EL (cell line): ENCODE results near the gene BIN1.
"Not testable (repeated sequence)": the region's sequence is repeated elsewhere in the genome, so short reads cannot be mapped to it uniquely, and the experiment has no call there.

Source experiments
- DNase-seq: peaks from one replicate; pipeline ENCODE4 v3.0.0-alpha.2; 2016

Gene BIN1

GRCh38 chr2:127133793-127134192 lies 26.8 kb upstream of the BIN1 start:
- no peak for DNase-seq

GRCh38 chr2:127130421-127130820 lies 23.5 kb upstream of the BIN1 start:
- no peak for DNase-seq

- no peak for DNase-seq
Observed at GRCh38 chr2:127129937-127130336, 23.0 kb upstream of the BIN1 start.

GRCh38 chr2:127128445-127128904 lies 21.5 kb upstream of the BIN1 start:
- DNase-seq, result no peak

- DNase-seq, result no peak
Observed at GRCh38 chr2:127125821-127126220, 18.9 kb upstream of the BIN1 start.

- no peak for DNase-seq
Observed at GRCh38 chr2:127124426-127124825, 17.5 kb upstream of the BIN1 start.

GRCh38 chr2:127122361-127123027 lies 15.5 kb upstream of the BIN1 start:
- no peak for DNase-seq

GRCh38 chr2:127121776-127122176 lies 14.8 kb upstream of the BIN1 start:
- DNase-seq, result peak; percentile 28

GRCh38 chr2:127121353-127121752 lies 14.4 kb upstream of the BIN1 start:
- no peak for DNase-seq

GRCh38 chr2:127120408-127120807 lies 13.5 kb upstream of the BIN1 start:
- DNase-seq, result not testable (repeated sequence)

GRCh38 chr2:127118467-127118866 lies 11.5 kb upstream of the BIN1 start:
- DNase-seq, result no peak

- DNase-seq, result no peak
Observed at GRCh38 chr2:127118038-127118437, 11.1 kb upstream of the BIN1 start.

GRCh38 chr2:127117603-127118002 lies 10.6 kb upstream of the BIN1 start:
- DNase-seq, result no peak

GRCh38 chr2:127115471-127116199 lies 8.7 kb upstream of the BIN1 start:
- DNase-seq, result no peak

GRCh38 chr2:127110985-127111384 lies 4.0 kb upstream of the BIN1 start:
- DNase-seq, result no peak

GRCh38 chr2:127108090-127108523 lies 1.2 kb upstream of the BIN1 start:
- DNase-seq, result no peak

GRCh38 chr2:127107622-127107999 lies 657 bp upstream of the BIN1 start:
- no peak for DNase-seq

GRCh38 chr2:127106457-127106990 lies 430 bp downstream of the BIN1 start:
- peak; percentile 30 for DNase-seq

- DNase-seq, result peak; percentile 43
Observed at GRCh38 chr2:127105656-127106456, 1.1 kb downstream of the BIN1 start.

- peak; percentile 21 for DNase-seq
Observed at GRCh38 chr2:127104881-127105655, 1.9 kb downstream of the BIN1 start.

- no peak for DNase-seq
Observed at GRCh38 chr2:127104166-127104660, 2.7 kb downstream of the BIN1 start.
